HepG2 (cell line): ENCODE results near the gene GEMIN4. TPM values are rescaled to one million over a fixed set of nuclear protein-coding genes. Genes with fewer than 3 reads are reported as not detected.
A peak's percentile ranks its signal among the peaks of the same experiment; 100 is the strongest.

Experiments
- ATRX ChIP-seq: sonication (generic); formaldehyde crosslinking; IDR thresholded peaks from 2 replicates; pipeline ENCODE4 v1.4.0; 2020; ENCODE audit warnings: missing genetic modification reagents, borderline replicate concordance
- BRD4 ChIP-seq: sonication (generic); formaldehyde crosslinking; IDR thresholded peaks from 2 replicates; pipeline ENCODE4 v1.4.0; 2020; ENCODE audit warnings: missing genetic modification reagents
- CBFB ChIP-seq: sonication (generic); formaldehyde crosslinking; IDR thresholded peaks from 2 replicates; pipeline ENCODE4 v1.4.0; 2020; ENCODE audit warnings: missing genetic modification reagents
- CREB1 ChIP-seq, 2 experiments: fragments of 450-650 bp in 1 of 2; IDR thresholded peaks; 2 replicates each; pipeline ENCODE4 v1.6.1; 2016 to 2017; ENCODE audit warnings: control low read depth in 1 of 2, mild to moderate bottlenecking in 1 of 2, missing compliant biosample characterization in 1 of 2, missing genetic modification characterization in 1 of 2
- DPF2 ChIP-seq: sonication (generic); formaldehyde crosslinking; IDR thresholded peaks from 2 replicates; pipeline ENCODE4 v1.4.0; 2020; ENCODE audit warnings: mild to moderate bottlenecking, low read depth, missing genetic modification reagents, borderline replicate concordance
- EEA1 ChIP-seq: sonication (generic); formaldehyde crosslinking; IDR thresholded peaks from 2 replicates; pipeline ENCODE4 v1.5.1; 2020; ENCODE audit warnings: mild to moderate bottlenecking, missing genetic modification reagents, borderline replicate concordance
- FOSL2 ChIP-seq: sonication (generic); formaldehyde crosslinking; IDR thresholded peaks from 2 replicates; pipeline ENCODE4 v1.4.0; 2020; ENCODE audit warnings: missing genetic modification reagents
- FOXJ3 ChIP-seq: sonication (generic); formaldehyde crosslinking; IDR thresholded peaks from 2 replicates; pipeline ENCODE4 v1.4.0; 2020; ENCODE audit warnings: missing genetic modification reagents, mild to moderate bottlenecking, borderline replicate concordance
- GMEB1 ChIP-seq: sonication (generic); formaldehyde crosslinking; IDR thresholded peaks from 2 replicates; pipeline ENCODE4 v1.5.1; 2020; ENCODE audit warnings: missing genetic modification reagents, mild to moderate bottlenecking, borderline replicate concordance
- HMG20A ChIP-seq: IDR thresholded peaks from 2 replicates; pipeline ENCODE4 v1.6.1; 2016; ENCODE audit warnings: borderline replicate concordance
- HNRNPLL ChIP-seq: fragments of 200-400 bp; formaldehyde crosslinking; IDR thresholded peaks from 2 replicates; pipeline ENCODE4 v1.6.1; 2017; ENCODE audit warnings: mild to moderate bottlenecking, low read depth, low read length; ENCODE audit not compliant: poor library complexity, severe bottlenecking
- KDM5B ChIP-seq: sonication (generic); formaldehyde crosslinking; IDR thresholded peaks from 2 replicates; pipeline ENCODE4 v1.4.0; 2020; ENCODE audit warnings: missing genetic modification reagents, mild to moderate bottlenecking, borderline replicate concordance
- MYC ChIP-seq: sonication (generic); formaldehyde crosslinking; IDR thresholded peaks from 2 replicates; pipeline ENCODE4 v1.9.0; 2021; ENCODE audit warnings: missing genetic modification reagents, borderline replicate concordance
- NR2F6 ChIP-seq, 2 experiments: IDR thresholded peaks; 2 replicates each; pipeline ENCODE4 v1.6.1; 2016; ENCODE audit warnings: antibody characterized with exemption in 1 of 2, mild to moderate bottlenecking in 1 of 2
- PCBP2 ChIP-seq: fragments of 200-400 bp; formaldehyde crosslinking; optimal IDR thresholded peaks from 2 replicates; pipeline ENCODE3; 2018; ENCODE audit warnings: low read length, low read depth; ENCODE audit not compliant: poor library complexity, severe bottlenecking
- REL ChIP-seq: sonication (generic); formaldehyde crosslinking; conservative IDR thresholded peaks from 2 replicates; pipeline ENCODE4 v1.8.0; 2022; ENCODE audit warnings: mild to moderate bottlenecking, missing genetic modification reagents, moderate library complexity
- RFX1 ChIP-seq: fragments of 450-650 bp; IDR thresholded peaks from 2 replicates; pipeline ENCODE4 v1.6.1; 2017
- TMF1 ChIP-seq: sonication (generic); formaldehyde crosslinking; IDR thresholded peaks from 2 replicates; pipeline ENCODE4 v1.8.1; 2022; ENCODE audit warnings: low read depth, missing genetic modification reagents
- ZBTB20 ChIP-seq: sonication (generic); formaldehyde crosslinking; IDR thresholded peaks from 2 replicates; pipeline ENCODE4 v1.8.1; 2023; ENCODE audit warnings: missing genetic modification reagents, low read depth, mild to moderate bottlenecking, borderline replicate concordance
- ZBTB37 ChIP-seq: sonication (generic); formaldehyde crosslinking; IDR thresholded peaks from 2 replicates; pipeline ENCODE4 v1.4.0; 2020; ENCODE audit warnings: mild to moderate bottlenecking, missing genetic modification reagents
- ZBTB44 ChIP-seq: sonication (generic); formaldehyde crosslinking; IDR thresholded peaks from 2 replicates; pipeline ENCODE4 v1.4.0; 2020; ENCODE audit warnings: missing genetic modification reagents
- ZIK1 ChIP-seq: sonication (generic); formaldehyde crosslinking; IDR thresholded peaks from 2 replicates; pipeline ENCODE4 v1.5.0; 2020; ENCODE audit warnings: mild to moderate bottlenecking, low read depth, missing genetic modification reagents, borderline replicate concordance
- ZNF232 ChIP-seq: sonication (generic); formaldehyde crosslinking; IDR thresholded peaks from 2 replicates; pipeline ENCODE4 v1.4.0; 2020; ENCODE audit warnings: missing genetic modification reagents, borderline replicate concordance
- ZNF331 ChIP-seq: sonication (generic); formaldehyde crosslinking; IDR thresholded peaks from 2 replicates; pipeline ENCODE4 v1.4.0; 2020; ENCODE audit warnings: missing genetic modification reagents
- ZNF614 ChIP-seq: IDR thresholded peaks from 2 replicates; pipeline ENCODE4 v1.6.1; 2018; ENCODE audit warnings: missing biosample characterization, missing genetic modification reagents, inconsistent platforms, borderline replicate concordance
- polyA plus RNA-seq, 8 experiments: library from polyadenylated mRNA; depleted of rRNA in 3 of 8; stranded (reverse) in 7 of 8; unstranded in 1 of 8; fragments of >200 nt; fragmentation: Illumina TruSeq in 4 of 8; extraction: Trizol in 4 of 8; gene quantifications; 2 replicates each; pipeline versions ENCODE4 v1.2.1 to v1.2.3, GENCODE V29; 2011 to 2016; ENCODE audit warnings: low read depth in 4 of 8, missing spikeins in 1 of 8, mixed read lengths in 1 of 8; ENCODE audit not compliant: insufficient read depth in 1 of 8
- total RNA-seq, 5 experiments: library from RNA; depleted of rRNA; stranded (reverse); fragments of >200 nt; fragmentation: Illumina TruSeq; extraction: Trizol; gene quantifications; 2 replicates each; pipeline ENCODE4 v1.2.3, GENCODE V29; 2016; ENCODE audit warnings: low read depth in 1 of 5

The GEMIN4 gene
- total and polyA plus RNA-seq, 2 of the 13 experiments (the other 11 are each of a cell fraction or from before 2014, with no cell fraction given) = 10.8 to 22.7 TPM

GRCh38 chr17:781805-782731 is 30.0 kb upstream of the GEMIN4 start, which contains the start of the genes GLOD4 and MRM3 (continued):
- TF ChIP-seq GMEB1 (CRISPR knock-in tag) = peak; percentile 96
- TF ChIP-seq EEA1 (CRISPR knock-in tag) = no peak; the same call in 1 of the 2 replicates
- TF ChIP-seq HMG20A (CRISPR knock-in tag) = no peak
- TF ChIP-seq FOSL2 (CRISPR knock-in tag) = peak; percentile 55
- TF ChIP-seq MYC (CRISPR knock-in tag) = peak; percentile 98
- TF ChIP-seq ZNF331 (CRISPR knock-in tag) = peak; percentile 91
- peak; percentile 90 for TF ChIP-seq ZBTB20 (CRISPR knock-in tag)
- peak; percentile 64; the same call in 1 of the 2 replicates for TF ChIP-seq BRD4
- TF ChIP-seq HNRNPLL = peak; percentile 65
- TF ChIP-seq NR2F6 (IDR thresholded peaks at IDR 0.05) = no peak
- no peak for TF ChIP-seq NR2F6 (CRISPR knock-in tag; IDR thresholded peaks at IDR 0.05)
- no peak for TF ChIP-seq FOXJ3 (CRISPR knock-in tag)
- TF ChIP-seq ZNF232 (CRISPR knock-in tag) = peak; percentile 7; the same call in 1 of the 2 replicates
- peak; percentile 100 for TF ChIP-seq CREB1 (IDR thresholded peaks at IDR 0.05)
- peak; percentile 100 for TF ChIP-seq CREB1 (CRISPR knock-in tag; IDR thresholded peaks at IDR 0.05)
- peak; percentile 99 for TF ChIP-seq ZIK1 (CRISPR knock-in tag)
- TF ChIP-seq ATRX = no peak
- TF ChIP-seq KDM5B (CRISPR knock-in tag) = peak; percentile 94
- TF ChIP-seq PCBP2 = no peak
- TF ChIP-seq ZNF614 (CRISPR knock-in tag) = peak; percentile 59; the same call in 1 of the 2 replicates
- TF ChIP-seq TMF1 (CRISPR knock-in tag) = 0 out of 2 replicates have a peak, but pooled peaks have one; percentile 45
- peak; percentile 77 for TF ChIP-seq ZBTB44 (CRISPR knock-in tag)
- no peak; the same call in 1 of the 2 replicates for TF ChIP-seq REL (CRISPR knock-in tag)
- no peak for TF ChIP-seq ZBTB37 (CRISPR knock-in tag)
- no peak for TF ChIP-seq DPF2 (CRISPR knock-in tag)
- TF ChIP-seq CBFB = peak; percentile 95
- no peak for TF ChIP-seq RFX1
